Measurements from ENCODE around the gene PRDX5. TPM values are rescaled to one million over a fixed set of nuclear protein-coding genes. Genes with fewer than 3 reads are reported as not detected.

PRDX5 gene
- total and polyA plus RNA-seq, 2 donors from 2014 or later, result 192 to 1,026 TPM

DNA sequence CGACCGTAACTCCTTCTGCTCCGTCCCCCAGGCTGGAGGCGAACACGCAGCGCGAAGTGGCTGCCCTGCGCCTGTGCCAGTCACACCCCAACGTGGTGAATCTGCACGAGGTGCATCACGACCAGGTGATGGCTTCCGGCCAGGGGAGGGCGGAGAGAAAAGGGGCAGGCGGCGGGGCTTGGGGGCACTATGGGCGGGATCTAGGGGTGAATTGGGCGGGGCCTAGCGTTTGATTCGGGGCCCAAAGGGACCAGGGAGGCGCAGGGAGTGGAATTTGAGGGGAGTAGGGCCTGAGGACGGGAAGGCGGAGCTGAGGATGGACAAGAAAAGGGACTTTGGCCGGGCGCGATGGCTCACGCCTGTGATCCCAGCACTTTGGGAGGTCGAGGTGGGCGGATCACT is 50.8 kb downstream of the PRDX5 start:
- Histone ChIP-seq H3K4me1 (ENCODE audit: control insufficient read depth in 2 of 3, insufficient read depth in 2 of 3, low read depth in 1 of 3, low read length in 3 of 3) (no peaks in the 10 kb centered on the region), H3K36me3 (ENCODE audit: control insufficient read depth in 2 of 3, insufficient read depth in 3 of 3, low read length in 3 of 3) (peaks cover 0 to 4% (median 4%) of the 10 kb centered on the region in 3 donors), H3K9me3 (ENCODE audit: control insufficient read depth in 2 of 3, insufficient read depth in 1 of 3, low read length in 3 of 3) (no peaks in the 10 kb centered on the region), H3K27me3 (ENCODE audit: control insufficient read depth, insufficient read depth, low read length) (no peaks in the 10 kb centered on the region), H3K27ac (ENCODE audit: low read depth in 2 of 2, low read length in 2 of 2) (no peak overlapping the region), H3K9ac (ENCODE audit: low read length in 3 of 3) (no peak overlapping the region), H3K4me3 (ENCODE audit: low read length in 3 of 3) (no peak overlapping the region)
- peak in 2 of 5 donors; percentile 63 to 73 for DNase-seq
- TF ChIP-seq, protein P1, sequence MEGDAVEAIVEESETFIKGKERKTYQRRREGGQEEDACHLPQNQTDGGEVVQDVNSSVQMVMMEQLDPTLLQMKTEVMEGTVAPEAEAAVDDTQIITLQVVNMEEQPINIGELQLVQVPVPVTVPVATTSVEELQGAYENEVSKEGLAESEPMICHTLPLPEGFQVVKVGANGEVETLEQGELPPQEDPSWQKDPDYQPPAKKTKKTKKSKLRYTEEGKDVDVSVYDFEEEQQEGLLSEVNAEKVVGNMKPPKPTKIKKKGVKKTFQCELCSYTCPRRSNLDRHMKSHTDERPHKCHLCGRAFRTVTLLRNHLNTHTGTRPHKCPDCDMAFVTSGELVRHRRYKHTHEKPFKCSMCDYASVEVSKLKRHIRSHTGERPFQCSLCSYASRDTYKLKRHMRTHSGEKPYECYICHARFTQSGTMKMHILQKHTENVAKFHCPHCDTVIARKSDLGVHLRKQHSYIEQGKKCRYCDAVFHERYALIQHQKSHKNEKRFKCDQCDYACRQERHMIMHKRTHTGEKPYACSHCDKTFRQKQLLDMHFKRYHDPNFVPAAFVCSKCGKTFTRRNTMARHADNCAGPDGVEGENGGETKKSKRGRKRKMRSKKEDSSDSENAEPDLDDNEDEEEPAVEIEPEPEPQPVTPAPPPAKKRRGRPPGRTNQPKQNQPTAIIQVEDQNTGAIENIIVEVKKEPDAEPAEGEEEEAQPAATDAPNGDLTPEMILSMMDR (IDR thresholded peaks at IDR 0.05; ENCODE audit: borderline replicate concordance, extremely low read depth, insufficient read depth), result no peak
- no peak for FAIRE-seq
- intact Hi-C loops (cut with DNase I), result no loop called here

DNA sequence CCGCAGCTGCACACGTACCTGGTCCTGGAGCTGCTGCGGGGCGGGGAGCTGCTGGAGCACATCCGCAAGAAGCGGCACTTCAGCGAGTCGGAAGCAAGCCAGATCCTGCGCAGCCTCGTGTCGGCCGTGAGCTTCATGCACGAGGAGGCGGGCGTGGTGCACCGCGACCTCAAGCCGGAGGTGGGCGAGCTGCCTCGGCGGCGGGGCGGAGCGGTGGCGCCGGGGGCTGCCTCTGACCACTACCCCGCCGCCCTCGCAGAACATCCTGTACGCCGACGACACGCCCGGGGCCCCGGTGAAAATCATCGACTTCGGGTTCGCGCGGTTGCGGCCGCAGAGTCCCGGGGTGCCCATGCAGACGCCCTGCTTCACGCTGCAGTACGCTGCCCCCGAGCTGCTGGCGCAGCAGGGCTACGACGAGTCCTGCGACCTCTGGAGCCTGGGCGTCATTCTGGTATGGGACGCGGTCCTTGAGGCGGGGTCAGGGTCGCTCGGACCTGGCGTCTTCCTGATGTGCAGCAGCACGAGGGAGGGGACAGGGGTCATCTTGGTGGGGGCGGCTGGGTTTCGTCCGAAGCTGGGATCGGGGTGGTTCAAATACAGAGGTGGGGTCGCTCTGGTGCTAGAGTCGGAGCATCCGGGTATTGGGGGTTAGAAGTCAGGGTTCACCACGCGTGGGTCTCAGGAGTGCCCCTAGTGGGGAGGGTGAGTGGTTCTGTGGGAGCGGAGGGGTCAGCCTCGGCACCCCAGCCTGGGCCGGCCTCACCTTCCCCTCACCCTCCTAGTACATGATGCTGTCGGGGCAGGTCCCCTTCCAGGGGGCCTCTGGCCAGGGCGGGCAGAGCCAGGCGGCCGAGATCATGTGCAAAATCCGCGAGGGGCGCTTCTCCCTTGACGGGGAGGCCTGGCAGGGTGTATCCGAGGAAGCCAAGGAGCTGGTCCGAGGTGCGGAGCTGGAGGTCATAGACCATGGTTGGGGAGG is 51.8 kb downstream of the PRDX5 start:
- H3K36me3 ChIP-seq (ENCODE audit: control insufficient read depth in 2 of 3, insufficient read depth in 3 of 3, low read length in 3 of 3), result peaks cover 0 to 4% (median 4%) of the 10 kb centered on the region in 3 donors
- H3K9me3 ChIP-seq (ENCODE audit: control insufficient read depth in 2 of 3, insufficient read depth in 1 of 3, low read length in 3 of 3), result no peaks in the 10 kb centered on the region
- TF ChIP-seq, protein P1 (IDR thresholded peaks at IDR 0.05; ENCODE audit: borderline replicate concordance, extremely low read depth, insufficient read depth), result no peak
- no peaks in the 10 kb centered on the region for H3K4me1 ChIP-seq (ENCODE audit: control insufficient read depth in 2 of 3, insufficient read depth in 2 of 3, low read depth in 1 of 3, low read length in 3 of 3)
- H3K27me3 ChIP-seq (ENCODE audit: control insufficient read depth, insufficient read depth, low read length), result no peaks in the 10 kb centered on the region
- intact Hi-C loops (cut with DNase I), result no loop called here
- H3K4me3 ChIP-seq (ENCODE audit: low read length in 3 of 3), result no peak overlapping the region
- no peak overlapping the region for H3K27ac ChIP-seq (ENCODE audit: low read depth in 2 of 2, low read length in 2 of 2)
- DNase-seq (peak; percentile 56 to 73 (median 59)), FAIRE-seq (no peak)
- H3K9ac ChIP-seq (ENCODE audit: low read length in 3 of 3), result no peak overlapping the region

DNA sequence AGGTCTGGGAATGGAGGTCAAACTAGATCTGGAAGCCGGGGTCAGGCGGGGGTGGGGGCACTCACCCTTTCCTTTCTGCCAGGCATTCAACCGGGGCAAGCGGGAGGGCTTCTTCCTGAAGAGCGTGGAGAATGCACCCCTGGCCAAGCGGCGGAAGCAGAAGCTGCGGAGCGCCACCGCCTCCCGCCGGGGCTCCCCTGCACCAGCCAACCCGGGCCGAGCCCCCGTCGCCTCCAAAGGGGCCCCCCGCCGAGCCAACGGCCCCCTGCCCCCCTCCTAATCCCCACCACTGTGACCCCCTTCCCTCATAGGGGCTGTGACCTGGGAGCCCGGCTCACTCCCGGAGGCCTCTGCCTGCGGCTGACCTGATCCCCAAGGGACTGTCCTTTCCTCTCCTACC is 53.3 kb downstream of the PRDX5 start:
- no peaks in the 10 kb centered on the region for H3K4me1 ChIP-seq (ENCODE audit: control insufficient read depth in 2 of 3, insufficient read depth in 2 of 3, low read depth in 1 of 3, low read length in 3 of 3)
- H3K9ac ChIP-seq (ENCODE audit: low read length in 3 of 3), result no peak overlapping the region
- intact Hi-C loops (cut with DNase I), result no loop called here
- FAIRE-seq, result no peak
- H3K36me3 ChIP-seq (ENCODE audit: control insufficient read depth in 2 of 3, insufficient read depth in 3 of 3, low read length in 3 of 3), result peaks cover 0 to 4% (median 2%) of the 10 kb centered on the region in 3 donors
- no peaks in the 10 kb centered on the region for H3K27me3 ChIP-seq (ENCODE audit: control insufficient read depth, insufficient read depth, low read length)
- no peak for DNase-seq
- no peak overlapping the region for H3K4me3 ChIP-seq (ENCODE audit: low read length in 3 of 3)
- TF ChIP-seq, protein P1 (IDR thresholded peaks at IDR 0.05; ENCODE audit: borderline replicate concordance, extremely low read depth, insufficient read depth), result no peak
- no peak overlapping the region for H3K27ac ChIP-seq (ENCODE audit: low read depth in 2 of 2, low read length in 2 of 2)
- H3K9me3 ChIP-seq (ENCODE audit: control insufficient read depth in 2 of 3, insufficient read depth in 1 of 3, low read length in 3 of 3), result no peaks in the 10 kb centered on the region

Small RNA genes within 50 kb of the gene (microRNA-seq; reads per million reads assigned to microRNA genes)
- gene MIR1237 (not detected), gene MIR7155 (not detected)

Other genes with a start within 250 kb of the PRDX5 start
- gene MACROD1, start 152.0 kb upstream of the PRDX5 start, total RNA-seq, result 27.8 TPM
- gene MACROD1, start 152.0 kb upstream of the PRDX5 start, polyA plus RNA-seq (ENCODE audit: insufficient read depth, low read depth, low replicate concordance), result 176 TPM
- 81.2 TPM for gene STIP1, start 131.9 kb upstream of the PRDX5 start, total RNA-seq
- gene STIP1, start 131.9 kb upstream of the PRDX5 start, polyA plus RNA-seq (ENCODE audit: insufficient read depth, low read depth, low replicate concordance), result 86.0 TPM
- gene FERMT3, start 111.4 kb upstream of the PRDX5 start, total RNA-seq, result 36.3 TPM
- 11.8 TPM for gene FERMT3, start 111.4 kb upstream of the PRDX5 start, polyA plus RNA-seq (ENCODE audit: insufficient read depth, low read depth, low replicate concordance)
- 39.2 TPM for gene TRPT1, start 91.9 kb upstream of the PRDX5 start, total RNA-seq
- gene TRPT1, start 91.9 kb upstream of the PRDX5 start, polyA plus RNA-seq (ENCODE audit: insufficient read depth, low read depth, low replicate concordance), result 103 TPM
- 64.5 TPM for gene NUDT22, start 91.8 kb upstream of the PRDX5 start, total RNA-seq
- gene NUDT22, start 91.8 kb upstream of the PRDX5 start, polyA plus RNA-seq (ENCODE audit: insufficient read depth, low read depth, low replicate concordance), result 150 TPM
- 31.1 TPM for gene DNAJC4, start 87.6 kb upstream of the PRDX5 start, total RNA-seq
- 102 TPM for gene DNAJC4, start 87.6 kb upstream of the PRDX5 start, polyA plus RNA-seq (ENCODE audit: insufficient read depth, low read depth, low replicate concordance)
- gene VEGFB, start 83.5 kb upstream of the PRDX5 start, total RNA-seq, result 77.6 TPM
- 157 TPM for gene VEGFB, start 83.5 kb upstream of the PRDX5 start, polyA plus RNA-seq (ENCODE audit: insufficient read depth, low read depth, low replicate concordance)
- gene FKBP2, start 77.0 kb upstream of the PRDX5 start, total RNA-seq, result 76.0 TPM
- gene FKBP2, start 77.0 kb upstream of the PRDX5 start, polyA plus RNA-seq (ENCODE audit: insufficient read depth, low read depth, low replicate concordance), result 411 TPM
- gene PPP1R14B, start 71.2 kb upstream of the PRDX5 start, total RNA-seq, result 86.5 TPM
- 145 TPM for gene PPP1R14B, start 71.2 kb upstream of the PRDX5 start, polyA plus RNA-seq (ENCODE audit: insufficient read depth, low read depth, low replicate concordance)
- 24.6 TPM for gene PLCB3, start 66.6 kb upstream of the PRDX5 start, total RNA-seq
- 9.6 TPM for gene PLCB3, start 66.6 kb upstream of the PRDX5 start, polyA plus RNA-seq (ENCODE audit: insufficient read depth, low read depth, low replicate concordance)
- gene BAD, start 33.5 kb upstream of the PRDX5 start, total RNA-seq, result 59.8 TPM
- gene BAD, start 33.5 kb upstream of the PRDX5 start, polyA plus RNA-seq (ENCODE audit: insufficient read depth, low read depth, low replicate concordance), result 157 TPM
- gene GPR137, start 32.3 kb upstream of the PRDX5 start, total RNA-seq, result 44.0 TPM
- gene GPR137, start 32.3 kb upstream of the PRDX5 start, polyA plus RNA-seq (ENCODE audit: insufficient read depth, low read depth, low replicate concordance), result 48.4 TPM
- gene KCNK4, start 26.8 kb upstream of the PRDX5 start, total RNA-seq, result not detected
- gene KCNK4, start 26.8 kb upstream of the PRDX5 start, polyA plus RNA-seq (ENCODE audit: insufficient read depth, low read depth, low replicate concordance), result not detected
- gene CATSPERZ, start 17.8 kb upstream of the PRDX5 start, total RNA-seq, result not detected
- gene CATSPERZ, start 17.8 kb upstream of the PRDX5 start, polyA plus RNA-seq (ENCODE audit: insufficient read depth, low read depth, low replicate concordance), result not detected
- 59.7 TPM for gene ESRRA, start 12.6 kb upstream of the PRDX5 start, total RNA-seq
- 117 TPM for gene ESRRA, start 12.6 kb upstream of the PRDX5 start, polyA plus RNA-seq (ENCODE audit: insufficient read depth, low read depth, low replicate concordance)
- 172 TPM for gene TRMT112, start 562 bp upstream of the PRDX5 start, total RNA-seq
- gene TRMT112, start 562 bp upstream of the PRDX5 start, polyA plus RNA-seq (ENCODE audit: insufficient read depth, low read depth, low replicate concordance), result 291 TPM
- 13.3 TPM for gene CCDC88B, start 22.1 kb downstream of the PRDX5 start, total RNA-seq
- gene CCDC88B, start 22.1 kb downstream of the PRDX5 start, polyA plus RNA-seq (ENCODE audit: insufficient read depth, low read depth, low replicate concordance), result 10.0 TPM
- gene RPS6KA4, start 41.0 kb downstream of the PRDX5 start, total RNA-seq, result 40.2 TPM
- gene RPS6KA4, start 41.0 kb downstream of the PRDX5 start, polyA plus RNA-seq (ENCODE audit: insufficient read depth, low read depth, low replicate concordance), result 13.6 TPM
- gene SLC22A11, start 237.8 kb downstream of the PRDX5 start, total RNA-seq, result 9.4 TPM
- 105 TPM for gene SLC22A11, start 237.8 kb downstream of the PRDX5 start, polyA plus RNA-seq (ENCODE audit: insufficient read depth, low read depth, low replicate concordance)

Measured in kidney (tissue), 14 donors.